Measurements from ENCODE around the gene ETF1.
"Not testable (repeated sequence)": the region's sequence is repeated elsewhere in the genome, so short reads cannot be mapped to it uniquely, and the experiment has no call there.

The ETF1 gene

GRCh38 chr5:138491284-138491648 lies 51.8 kb downstream of the ETF1 start:
- no peak for DNase-seq (ENCODE audit: low read depth, low spot score)

GRCh38 chr5:138490648-138491283 lies 52.3 kb downstream of the ETF1 start:
- DNase-seq (ENCODE audit: low read depth, low spot score), result no peak

GRCh38 chr5:138489683-138490061 lies 53.4 kb downstream of the ETF1 start:
- DNase-seq (ENCODE audit: low read depth, low spot score), result no peak

GRCh38 chr5:138488481-138488945 lies 54.5 kb downstream of the ETF1 start:
- peak; percentile 60 for DNase-seq (ENCODE audit: low read depth, low spot score)

DNA sequence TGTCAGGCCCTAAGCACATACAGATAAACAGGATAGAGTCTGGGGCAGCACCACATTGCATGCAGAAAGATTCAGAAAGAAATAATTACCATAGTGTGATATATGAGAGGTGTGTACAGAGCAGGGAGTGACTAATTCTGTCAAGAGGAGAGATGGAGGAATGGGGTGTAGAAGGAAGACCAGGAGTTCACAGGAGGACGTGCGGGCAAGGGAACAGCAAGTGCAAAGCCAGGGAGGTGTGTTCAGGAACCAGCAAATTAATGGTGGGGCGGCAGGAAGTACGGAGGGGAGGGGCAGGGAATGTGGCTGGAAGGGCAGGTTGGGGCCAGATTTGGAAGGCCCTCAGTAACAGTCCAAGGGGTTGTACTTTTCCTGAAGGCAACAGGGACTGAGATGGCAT lies 60.4 kb downstream of the ETF1 start:
- no peak for DNase-seq (ENCODE audit: low read depth, low spot score)

GRCh38 chr5:138476918-138477317 lies 66.1 kb downstream of the ETF1 start:
- no peak for DNase-seq (ENCODE audit: low read depth, low spot score)

DNA sequence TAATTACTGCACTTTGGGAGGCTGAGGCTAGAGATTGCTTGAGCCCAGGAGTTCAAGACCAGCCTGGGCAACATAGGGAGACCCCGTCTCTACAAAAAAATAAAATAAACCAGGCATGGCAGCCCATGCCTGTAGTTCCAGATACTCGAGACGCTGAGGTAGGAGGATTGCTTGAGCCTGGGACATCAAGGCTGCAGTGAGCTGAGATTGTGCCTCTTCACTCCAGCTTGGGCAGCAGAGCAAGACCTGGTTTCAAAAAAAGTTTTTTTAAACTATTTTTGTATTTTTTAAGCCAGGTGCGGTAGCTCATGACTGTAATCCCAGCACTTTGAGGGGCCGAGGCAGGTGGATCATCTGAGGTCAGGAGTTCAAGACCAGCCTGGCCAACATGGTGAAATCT lies 69.9 kb downstream of the ETF1 start:
- not testable (repeated sequence) for DNase-seq (ENCODE audit: low read depth, low spot score)

- no peak for DNase-seq (ENCODE audit: low read depth, low spot score)
Measured at GRCh38 chr5:138472353-138472752, 70.7 kb downstream of the ETF1 start.

DNA sequence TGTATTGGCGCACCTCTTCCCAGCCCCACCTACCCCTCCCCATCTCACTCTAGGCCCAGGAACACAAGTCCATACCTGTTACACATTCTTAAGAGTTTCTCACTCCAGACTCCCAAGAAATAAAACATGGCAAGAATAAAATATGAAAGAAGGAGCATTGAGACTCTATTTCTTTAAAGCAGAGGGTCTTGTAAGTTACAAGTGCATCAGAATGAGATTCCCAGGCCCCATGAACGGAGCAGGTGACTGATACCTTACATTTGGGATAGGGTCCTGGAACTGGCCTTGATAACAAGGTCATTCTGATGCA lies 72.0 kb downstream of the ETF1 start:
- no peak for DNase-seq (ENCODE audit: low read depth, low spot score)

- DNase-seq (ENCODE audit: low read depth, low spot score), result no peak
Measured at GRCh38 chr5:138470322-138471051, 72.5 kb downstream of the ETF1 start.

DNA sequence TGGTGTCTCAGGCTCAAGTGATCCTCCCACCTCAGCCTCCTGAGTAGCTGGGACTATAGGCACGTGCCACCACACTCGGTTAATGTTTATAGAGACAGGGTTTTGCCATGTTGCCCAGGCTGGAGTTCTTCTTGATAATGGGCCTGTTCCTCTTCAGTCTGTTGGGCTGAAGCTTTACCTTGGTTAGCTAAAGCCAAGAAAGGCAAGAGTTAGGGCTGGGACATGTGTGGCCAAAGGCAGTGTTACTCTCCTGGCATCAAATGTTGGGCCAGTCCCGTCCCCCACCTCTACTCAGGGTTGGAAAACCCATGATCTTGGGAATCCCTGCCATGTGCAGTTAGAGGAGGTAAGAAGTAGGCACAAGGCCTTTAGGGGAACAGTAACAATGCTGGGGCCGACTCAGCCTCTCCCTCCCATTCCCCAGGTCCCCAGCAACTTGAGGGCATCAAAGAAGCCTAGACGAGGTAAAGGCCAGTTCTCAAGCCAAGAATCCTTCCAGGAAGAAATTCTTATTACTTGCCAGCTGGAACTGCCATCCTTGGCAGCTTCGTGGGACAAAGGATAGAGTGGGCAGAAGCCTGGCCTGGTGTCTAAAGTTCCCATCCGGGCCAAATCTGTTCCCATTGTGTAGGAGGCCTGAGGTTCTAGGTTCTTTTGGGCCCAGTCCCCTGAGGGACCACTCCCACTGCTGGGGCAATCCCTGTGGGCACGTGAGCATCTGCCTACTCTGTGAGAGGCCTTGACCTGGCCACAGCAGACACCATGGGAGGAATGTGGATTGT lies 73.3 kb downstream of the ETF1 start:
- peak; percentile 95 for DNase-seq (ENCODE audit: low read depth, low spot score)

DNA sequence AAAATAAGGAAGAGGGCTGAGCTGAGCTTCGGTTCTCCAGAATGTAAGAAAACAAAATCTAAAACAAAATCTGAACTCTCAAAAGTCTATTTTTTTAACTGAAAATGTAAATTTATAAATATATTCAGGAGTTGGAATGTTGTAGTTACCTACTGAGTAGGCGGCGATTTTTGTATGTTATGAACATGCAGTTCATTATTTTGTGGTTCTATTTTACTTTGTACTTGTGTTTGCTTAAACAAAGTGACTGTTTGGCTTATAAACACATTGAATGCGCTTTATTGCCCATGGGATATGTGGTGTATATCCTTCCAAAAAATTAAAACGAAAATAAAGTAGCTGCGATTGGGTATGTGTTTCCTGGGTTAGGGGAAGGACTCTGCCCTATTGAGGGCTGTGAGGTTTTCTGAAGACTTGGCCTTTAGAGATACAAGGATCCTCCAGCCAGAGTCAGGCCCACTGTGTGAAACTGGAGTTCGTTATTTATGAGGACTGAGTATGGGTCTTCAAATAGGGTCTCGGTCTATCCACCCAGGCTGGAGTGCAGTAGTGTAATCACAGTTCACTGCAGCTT lies 74.0 kb downstream of the ETF1 start:
- DNase-seq (ENCODE audit: low read depth, low spot score), result peak; percentile 83

GRCh38 chr5:138468133-138468965 lies 74.7 kb downstream of the ETF1 start:
- peak; percentile 62 for DNase-seq (ENCODE audit: low read depth, low spot score)

DNA sequence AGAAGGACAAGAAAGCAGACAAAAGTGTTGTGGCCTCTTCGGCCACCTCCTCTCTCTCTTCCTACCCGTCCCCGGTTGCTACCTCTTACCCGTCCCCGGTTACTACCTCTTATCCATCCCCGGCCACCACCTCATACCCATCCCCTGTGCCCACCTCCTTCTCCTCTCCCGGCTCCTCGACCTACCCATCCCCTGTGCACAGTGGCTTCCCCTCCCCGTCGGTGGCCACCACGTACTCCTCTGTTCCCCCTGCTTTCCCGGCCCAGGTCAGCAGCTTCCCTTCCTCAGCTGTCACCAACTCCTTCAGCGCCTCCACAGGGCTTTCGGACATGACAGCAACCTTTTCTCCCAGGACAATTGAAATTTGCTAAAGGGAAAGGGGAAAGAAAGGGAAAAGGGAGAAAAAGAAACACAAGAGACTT lies 75.3 kb downstream of the ETF1 start:
- DNase-seq (ENCODE audit: low read depth, low spot score), result peak; percentile 57

- peak; percentile 67 for DNase-seq (ENCODE audit: low read depth, low spot score)
Measured at GRCh38 chr5:138466900-138467710, 75.9 kb downstream of the ETF1 start.

GRCh38 chr5:138466125-138466899 lies 76.7 kb downstream of the ETF1 start:
- DNase-seq (ENCODE audit: low read depth, low spot score), result peak; percentile 59

DNA sequence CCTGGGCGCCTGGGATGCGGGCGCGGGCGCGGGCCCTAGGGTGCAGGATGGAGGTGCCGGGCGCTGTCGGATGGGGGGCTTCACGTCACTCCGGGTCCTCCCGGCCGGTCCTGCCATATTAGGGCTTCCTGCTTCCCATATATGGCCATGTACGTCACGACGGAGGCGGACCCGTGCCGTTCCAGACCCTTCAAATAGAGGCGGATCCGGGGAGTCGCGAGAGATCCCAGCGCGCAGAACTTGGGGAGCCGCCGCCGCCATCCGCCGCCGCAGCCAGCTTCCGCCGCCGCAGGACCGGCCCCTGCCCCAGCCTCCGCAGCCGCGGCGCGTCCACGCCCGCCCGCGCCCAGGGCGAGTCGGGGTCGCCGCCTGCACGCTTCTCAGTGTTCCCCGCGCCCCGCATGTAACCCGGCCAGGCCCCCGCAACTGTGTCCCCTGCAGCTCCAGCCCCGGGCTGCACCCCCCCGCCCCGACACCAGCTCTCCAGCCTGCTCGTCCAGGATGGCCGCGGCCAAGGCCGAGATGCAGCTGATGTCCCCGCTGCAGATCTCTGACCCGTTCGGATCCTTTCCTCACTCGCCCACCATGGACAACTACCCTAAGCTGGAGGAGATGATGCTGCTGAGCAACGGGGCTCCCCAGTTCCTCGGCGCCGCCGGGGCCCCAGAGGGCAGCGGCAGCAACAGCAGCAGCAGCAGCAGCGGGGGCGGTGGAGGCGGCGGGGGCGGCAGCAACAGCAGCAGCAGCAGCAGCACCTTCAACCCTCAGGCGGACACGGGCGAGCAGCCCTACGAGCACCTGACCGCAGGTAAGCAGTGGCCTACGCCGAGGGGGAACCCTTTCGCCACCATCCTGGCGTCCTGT lies 77.5 kb downstream of the ETF1 start, which contains the start of gene EGR1:
Gene EGR1 (plus strand): TSS at position 219 of the 864 bp plus-strand sequence. CDS start 283 bp downstream, at position 502.
- DNase-seq (ENCODE audit: low read depth, low spot score), result peak; percentile 98

GRCh38 chr5:138464388-138465260 lies 78.4 kb downstream of the ETF1 start:
- DNase-seq (ENCODE audit: low read depth, low spot score), result peak; percentile 99

Measured in astrocyte of the hippocampus (primary cell).